HepG2 (cell line): ENCODE data around the gene C21orf91. TPM values are rescaled to one million over a fixed set of nuclear protein-coding genes. Genes with fewer than 3 reads are reported as not detected.

Experiments
- CEBPB ChIP-seq: IDR thresholded peaks from 2 replicates; pipeline ENCODE4 v1.6.1; 2011; ENCODE audit warnings: low read depth, low read length, improper control_type of control experiment, borderline replicate concordance
- HOXA9 ChIP-seq: sonication (generic); formaldehyde crosslinking; IDR thresholded peaks from 2 replicates; pipeline ENCODE4 v1.8.1; 2022; ENCODE audit warnings: missing genetic modification reagents, mild to moderate bottlenecking, moderate library complexity, borderline replicate concordance
- ZNF430 ChIP-seq: sonication (generic); formaldehyde crosslinking; IDR thresholded peaks from 2 replicates; pipeline ENCODE4 v1.9.0; 2021; ENCODE audit warnings: mild to moderate bottlenecking, missing genetic modification reagents
- polyA plus RNA-seq, 8 experiments: library from polyadenylated mRNA; depleted of rRNA in 3 of 8; stranded (reverse) in 7 of 8; unstranded in 1 of 8; fragments of >200 nt; fragmentation: Illumina TruSeq in 4 of 8; extraction: Trizol in 4 of 8; gene quantifications; 2 replicates each; pipeline versions ENCODE4 v1.2.1 to v1.2.3, GENCODE V29; 2011 to 2016; ENCODE audit warnings: low read depth in 4 of 8, missing spikeins in 1 of 8, mixed read lengths in 1 of 8; ENCODE audit not compliant: insufficient read depth in 1 of 8
- total RNA-seq, 5 experiments: library from RNA; depleted of rRNA; stranded (reverse); fragments of >200 nt; fragmentation: Illumina TruSeq; extraction: Trizol; gene quantifications; 2 replicates each; pipeline ENCODE4 v1.2.3, GENCODE V29; 2016; ENCODE audit warnings: low read depth in 1 of 5
- TF ChIP-seq, protein P1 (sequence below): sonication (generic); formaldehyde crosslinking; IDR thresholded peaks from 2 replicates; pipeline ENCODE4 v1.5.0; 2020; ENCODE audit warnings: mild to moderate bottlenecking, missing genetic modification reagents, borderline replicate concordance
- TF ChIP-seq, protein P2 (sequence below): sonication (generic); formaldehyde crosslinking; IDR thresholded peaks from 2 replicates; pipeline ENCODE4 v1.5.0; 2020; ENCODE audit warnings: missing genetic modification reagents
- TF ChIP-seq, protein P3 (sequence below), 2 experiments: sonication (generic) in 1 of 2; formaldehyde crosslinking in 1 of 2; IDR thresholded peaks; 2 replicates each; pipeline versions ENCODE4 v1.4.0 to v1.6.1; 2018 to 2020; ENCODE audit warnings: missing genetic modification reagents in 2 of 2, borderline replicate concordance in 1 of 2, low read depth in 1 of 2, mild to moderate bottlenecking in 1 of 2, missing biosample characterization in 1 of 2

Gene C21orf91
- total and polyA plus RNA-seq, 2 of the 13 experiments (the other 11 are each of a cell fraction or from before 2014, with no cell fraction given) = 2.9 to 7.8 TPM

DNA sequence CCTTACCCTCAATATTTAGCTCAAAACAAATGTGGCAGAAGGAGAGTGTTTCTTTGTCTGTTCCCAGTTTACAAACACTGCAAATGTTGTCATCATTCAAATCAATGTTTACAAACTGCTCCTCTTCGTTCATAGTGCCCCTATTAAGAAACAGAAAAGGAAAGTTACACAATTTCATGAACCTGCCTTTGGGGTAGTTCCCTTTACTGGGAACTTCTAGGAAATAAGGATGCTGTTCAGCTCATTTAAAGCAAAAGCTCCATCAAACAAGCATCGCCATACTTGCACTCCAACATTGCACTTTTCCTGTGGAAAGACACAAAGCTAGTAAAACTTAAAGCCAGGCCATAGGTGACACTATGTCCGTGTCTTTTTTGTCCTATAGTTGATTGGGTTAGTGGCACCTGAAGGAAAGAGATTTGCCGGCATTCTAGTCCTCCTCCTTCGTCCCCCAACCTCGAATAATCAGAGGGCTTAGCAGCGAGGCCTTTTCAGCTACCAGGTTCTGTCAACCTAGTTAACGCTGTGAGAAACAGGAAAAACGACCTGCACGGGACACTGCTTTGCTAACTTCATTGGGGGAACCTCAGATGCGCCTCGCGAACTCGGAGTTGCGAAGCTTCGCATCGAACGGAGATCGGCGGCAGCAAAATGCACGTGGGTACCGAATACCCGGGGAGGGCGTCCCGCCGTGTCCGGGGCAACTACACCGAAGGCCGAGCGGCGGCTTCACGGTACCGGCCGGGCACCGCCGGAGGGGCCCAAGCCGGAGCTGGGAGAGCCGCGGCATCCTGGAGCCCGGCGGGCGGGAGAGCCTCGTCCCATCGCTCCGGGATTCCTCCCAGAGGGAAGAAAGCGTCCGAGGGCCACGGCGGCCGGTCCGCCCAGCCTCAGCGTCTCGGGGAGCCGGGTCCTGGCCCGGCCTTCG lies 706 bp downstream of the C21orf91 start (continued):
- TF ChIP-seq, protein P1, sequence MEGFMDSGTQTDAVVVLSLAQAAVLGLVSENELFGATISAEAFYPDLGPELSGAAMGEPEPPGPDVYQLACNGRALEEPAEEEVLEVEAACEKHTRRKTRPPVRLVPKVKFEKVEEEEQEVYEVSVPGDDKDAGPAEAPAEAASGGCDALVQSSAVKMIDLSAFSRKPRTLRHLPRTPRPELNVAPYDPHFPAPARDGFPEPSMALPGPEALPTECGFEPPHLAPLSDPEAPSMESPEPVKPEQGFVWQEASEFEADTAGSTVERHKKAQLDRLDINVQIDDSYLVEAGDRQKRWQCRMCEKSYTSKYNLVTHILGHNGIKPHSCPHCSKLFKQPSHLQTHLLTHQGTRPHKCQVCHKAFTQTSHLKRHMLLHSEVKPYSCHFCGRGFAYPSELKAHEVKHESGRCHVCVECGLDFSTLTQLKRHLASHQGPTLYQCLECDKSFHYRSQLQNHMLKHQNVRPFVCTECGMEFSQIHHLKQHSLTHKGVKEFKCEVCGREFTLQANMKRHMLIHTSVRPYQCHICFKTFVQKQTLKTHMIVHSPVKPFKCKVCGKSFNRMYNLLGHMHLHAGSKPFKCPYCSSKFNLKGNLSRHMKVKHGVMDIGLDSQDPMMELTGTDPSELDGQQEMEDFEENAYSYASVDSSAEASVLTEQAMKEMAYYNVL (CRISPR knock-in tag) = peak; percentile 11; the same call in 1 of the 2 replicates
- TF ChIP-seq, protein P2, sequence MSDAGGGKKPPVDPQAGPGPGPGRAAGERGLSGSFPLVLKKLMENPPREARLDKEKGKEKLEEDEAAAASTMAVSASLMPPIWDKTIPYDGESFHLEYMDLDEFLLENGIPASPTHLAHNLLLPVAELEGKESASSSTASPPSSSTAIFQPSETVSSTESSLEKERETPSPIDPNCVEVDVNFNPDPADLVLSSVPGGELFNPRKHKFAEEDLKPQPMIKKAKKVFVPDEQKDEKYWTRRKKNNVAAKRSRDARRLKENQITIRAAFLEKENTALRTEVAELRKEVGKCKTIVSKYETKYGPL (CRISPR knock-in tag) = 0 out of 2 replicates have a peak, but pooled peaks have one; percentile 47
- TF ChIP-seq, protein P3, sequence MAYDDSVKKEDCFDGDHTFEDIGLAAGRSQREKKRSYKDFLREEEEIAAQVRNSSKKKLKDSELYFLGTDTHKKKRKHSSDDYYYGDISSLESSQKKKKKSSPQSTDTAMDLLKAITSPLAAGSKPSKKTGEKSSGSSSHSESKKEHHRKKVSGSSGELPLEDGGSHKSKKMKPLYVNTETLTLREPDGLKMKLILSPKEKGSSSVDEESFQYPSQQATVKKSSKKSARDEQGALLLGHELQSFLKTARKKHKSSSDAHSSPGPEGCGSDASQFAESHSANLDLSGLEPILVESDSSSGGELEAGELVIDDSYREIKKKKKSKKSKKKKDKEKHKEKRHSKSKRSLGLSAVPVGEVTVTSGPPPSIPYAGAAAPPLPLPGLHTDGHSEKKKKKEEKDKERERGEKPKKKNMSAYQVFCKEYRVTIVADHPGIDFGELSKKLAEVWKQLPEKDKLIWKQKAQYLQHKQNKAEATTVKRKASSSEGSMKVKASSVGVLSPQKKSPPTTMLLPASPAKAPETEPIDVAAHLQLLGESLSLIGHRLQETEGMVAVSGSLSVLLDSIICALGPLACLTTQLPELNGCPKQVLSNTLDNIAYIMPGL (CRISPR knock-in tag; IDR thresholded peaks at IDR 0.05; ENCODE audit: borderline replicate concordance in 1 of 2, low read depth in 1 of 2) = peak in 1 of 2 experiments; percentile 61; a peak in 1 of 4 replicates
- TF ChIP-seq CEBPB = peak; percentile 69; the same call in 1 of the 2 replicates
- peak; percentile 60; the same call in 1 of the 2 replicates for TF ChIP-seq ZNF430
- peak; percentile 39; the same call in 1 of the 2 replicates for TF ChIP-seq HOXA9 (CRISPR knock-in tag)
